Thyroid gland (tissue), 4 donors: ENCODE data around the gene GRIFIN.

Experiments
- CTCF ChIP-seq, 6 experiments: fragments of 200-600 bp in 3 of 6; fragments of 450-650 bp in 3 of 6; sonication (generic) in 3 of 6; IDR thresholded peaks; one replicate each; pipeline ENCODE4 v1.5.1; 2016 to 2019; ENCODE audit warnings: antibody characterized with exemption in 6 of 6, mild to moderate bottlenecking in 2 of 6, inconsistent platforms in 1 of 6, moderate library complexity in 1 of 6
- POLR2A ChIP-seq, 2 donors: fragments of 450-650 bp; IDR thresholded peaks; one replicate each; pipeline ENCODE4 v1.6.1; 2017; ENCODE audit warnings: antibody characterized with exemption in 2 of 2, mild to moderate bottlenecking in 2 of 2, moderate library complexity in 1 of 2

DNA sequence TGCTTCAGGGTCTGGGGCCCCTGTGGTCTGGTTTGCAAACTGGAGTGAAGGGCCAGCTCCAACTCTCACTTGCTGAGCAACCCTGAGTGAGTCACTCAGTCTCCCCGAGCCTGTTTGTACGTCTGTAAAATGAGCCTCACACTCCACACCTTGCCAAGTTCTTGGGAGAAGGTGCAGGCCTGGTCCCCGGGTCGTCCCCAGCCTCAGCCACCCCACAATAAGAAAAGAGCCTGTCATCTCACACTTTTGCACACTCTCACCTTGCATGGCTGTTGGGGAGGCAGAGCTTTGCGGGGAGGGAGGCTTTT, 5.2 kb downstream of the GRIFIN start:
- no peak for TF ChIP-seq POLR2A (IDR thresholded peaks at IDR 0.05)
- TF ChIP-seq CTCF (IDR thresholded peaks at IDR 0.05) = no peak
